ENCODE results near the gene GALNTL6.
"Not testable (repeated sequence)": the region's sequence is repeated elsewhere in the genome, so short reads cannot be mapped to it uniquely, and the experiment has no call there.

GALNTL6 gene

DNA sequence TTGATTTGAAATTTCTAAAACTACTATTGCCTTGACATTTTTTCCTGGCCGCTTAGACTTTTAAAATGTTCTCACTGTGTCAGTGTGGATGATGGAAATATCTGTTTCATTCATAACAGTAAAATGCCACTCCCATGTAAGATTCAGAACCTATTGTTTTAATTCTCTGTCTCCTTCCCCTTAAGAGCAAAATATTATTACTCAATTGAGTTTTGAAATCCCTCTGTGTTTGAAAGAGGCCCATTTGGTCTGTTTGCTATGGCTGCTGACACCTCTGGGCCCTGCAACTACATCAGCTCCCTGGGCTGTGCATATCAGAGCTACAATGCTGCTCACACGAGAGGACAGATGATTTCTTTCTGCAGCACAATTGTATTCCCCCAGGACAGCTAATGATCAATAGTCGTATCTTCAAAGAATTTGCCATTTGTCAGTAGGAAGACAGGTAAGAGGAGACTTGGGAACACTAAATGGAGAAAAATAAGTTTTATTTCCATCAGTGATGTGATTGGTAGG, 967.4 kb downstream of the GALNTL6 start:
- H3K27ac ChIP-seq, result no peak overlapping the region
- TF ChIP-seq CTCF (conservative IDR thresholded peaks at IDR 0.05), result no peak

GRCh38 chr4:172785613-172786012, 972.4 kb downstream of the GALNTL6 start:
- TF ChIP-seq CTCF (conservative IDR thresholded peaks at IDR 0.05), result no peak
- H3K27ac ChIP-seq, result no peak overlapping the region

DNA sequence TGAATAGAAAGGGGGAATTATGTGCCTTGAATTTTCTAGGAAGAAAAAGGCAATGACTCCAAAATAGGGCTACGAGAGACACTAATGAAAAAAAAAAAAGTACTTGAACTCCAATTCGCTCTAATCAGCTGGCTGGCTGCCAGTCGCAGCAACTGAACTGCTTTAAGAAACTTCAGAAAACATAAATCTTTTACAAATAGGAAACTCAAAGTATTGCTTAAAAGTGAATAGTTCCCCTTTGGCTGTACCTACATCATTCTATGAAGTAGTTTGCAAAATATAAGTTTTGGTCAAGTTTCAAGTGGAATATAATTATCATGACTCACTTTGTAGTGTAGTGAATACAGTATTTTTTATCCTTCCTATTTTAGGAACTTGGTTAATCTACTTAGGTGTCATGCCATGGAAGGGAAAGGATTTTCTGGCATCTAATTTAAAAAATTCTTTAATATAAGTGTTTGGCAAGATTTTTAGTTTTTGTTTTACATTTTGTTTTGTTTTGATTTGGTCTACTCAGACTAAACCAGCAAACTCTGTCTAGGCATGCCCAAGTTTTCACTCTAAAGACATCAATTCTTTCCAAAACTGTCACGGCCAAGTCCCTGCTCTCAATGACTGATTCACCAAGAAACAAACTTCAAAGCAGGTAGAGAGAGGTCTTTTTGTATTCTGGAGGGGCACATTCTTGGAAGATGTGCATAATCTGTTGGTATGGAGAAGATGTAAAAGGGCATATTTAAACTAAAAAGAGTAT, 973.0 kb downstream of the GALNTL6 start:
- no peak for TF ChIP-seq CTCF (conservative IDR thresholded peaks at IDR 0.05)
- H3K27ac ChIP-seq, result no peak overlapping the region

GRCh38 chr4:172787111-172787510, 973.9 kb downstream of the GALNTL6 start:
- H3K27ac ChIP-seq, result no peak overlapping the region
- TF ChIP-seq CTCF (conservative IDR thresholded peaks at IDR 0.05), result no peak

- no peak for TF ChIP-seq CTCF (conservative IDR thresholded peaks at IDR 0.05)
- H3K27ac ChIP-seq, result no peak overlapping the region
Observed at GRCh38 chr4:172791841-172792240, 978.6 kb downstream of the GALNTL6 start.

DNA sequence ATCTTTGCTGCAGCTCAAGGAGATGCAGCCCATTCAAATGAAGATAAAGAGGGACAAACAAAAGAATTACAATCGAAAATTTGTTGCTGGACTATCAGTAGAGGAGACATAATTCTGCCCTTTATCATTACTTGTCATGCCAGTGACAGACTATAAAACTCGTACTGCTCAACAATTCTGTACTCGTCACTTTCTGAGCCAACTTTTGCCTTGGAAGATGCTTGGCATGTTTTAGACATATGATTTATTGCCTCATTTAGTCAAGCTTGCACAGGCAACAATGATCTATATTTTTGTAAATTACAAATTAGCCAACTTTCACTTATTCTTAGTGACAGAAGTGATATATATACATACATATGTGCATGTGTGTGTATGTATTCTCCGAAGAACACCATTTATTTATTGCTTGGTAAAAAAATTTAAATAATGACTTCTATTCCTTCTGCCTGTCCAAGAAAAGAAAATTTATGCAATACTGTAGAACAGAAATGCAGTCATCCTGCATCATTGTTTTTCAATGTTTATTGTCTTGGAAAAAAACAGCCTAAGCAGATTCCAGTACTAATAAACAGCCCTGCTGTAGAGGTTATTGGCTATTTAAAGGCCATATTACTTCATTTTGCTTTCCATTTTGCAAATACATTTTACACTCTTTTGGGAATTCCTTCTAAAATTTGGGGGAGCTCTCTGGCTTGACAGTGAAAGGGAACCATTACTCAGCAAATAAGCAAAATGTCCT, 980.5 kb downstream of the GALNTL6 start:
- no peak for TF ChIP-seq CTCF (conservative IDR thresholded peaks at IDR 0.05)
- no peak overlapping the region for H3K27ac ChIP-seq

- TF ChIP-seq CTCF (conservative IDR thresholded peaks at IDR 0.05), result no peak
- H3K27ac ChIP-seq, result no peak overlapping the region
Observed at GRCh38 chr4:172794307-172794703, 981.1 kb downstream of the GALNTL6 start.

- H3K27ac ChIP-seq, result not testable (repeated sequence)
Observed at GRCh38 chr4:172797281-172797680, 984.1 kb downstream of the GALNTL6 start.

Data from VCaP (cell line).